WTC11 (cell line): ENCODE results near the gene ITSN1. TPM values are rescaled to one million over a fixed set of nuclear protein-coding genes. Genes with fewer than 3 reads are reported as not detected.
"Not testable (repeated sequence)": the region's sequence is repeated elsewhere in the genome, so short reads cannot be mapped to it uniquely, and the experiment has no call there.

Experiments
- ATAC-seq: fragments of 200-7000 bp; cut with Tn5 transposase; 2 replicates; pipeline ENCODE4 v1.10.0; 2021; ENCODE audit warnings: mild to moderate bottlenecking, moderate library complexity
- CTCF ChIA-PET: fragments of 300-600 bp; sonication (Branson Sonifier 250); formaldehyde crosslinking; loops from one replicate; lab custom pipeline; 2021; ENCODE audit warnings: antibody characterized with exemption; lab: Charles Lee
- POLR2A ChIA-PET: fragments of 350-600 bp; sonication (Branson Sonifier 250); formaldehyde crosslinking; loops from one replicate; lab custom pipeline; 2021; ENCODE audit warnings: antibody characterized with exemption; lab: Charles Lee
- DNase-seq: peaks from one replicate; pipeline ENCODE4 v3.0.0; 2021; ENCODE audit warnings: low spot score
- H3K27ac Mint-ChIP-seq: 2 replicates; pipeline ENCODE4 v1.8.0; 2021; ENCODE audit warnings: mixed read lengths
- H3K27me3 Mint-ChIP-seq: 2 replicates; pipeline ENCODE4 v1.8.0; 2021; ENCODE audit warnings: low read depth, mild to moderate bottlenecking, moderate library complexity, mixed read lengths
- H3K36me3 Mint-ChIP-seq: 2 replicates; pipeline ENCODE4 v1.8.0; 2021; ENCODE audit warnings: mixed read lengths
- H3K4me1 Mint-ChIP-seq: 2 replicates; pipeline ENCODE4 v1.8.0; 2022; ENCODE audit warnings: mixed read lengths
- H3K4me3 Mint-ChIP-seq: 2 replicates; pipeline ENCODE4 v1.8.0; 2021; ENCODE audit warnings: mild to moderate bottlenecking, moderate library complexity, mixed read lengths
- H3K9me3 Mint-ChIP-seq: 2 replicates; pipeline ENCODE4 v1.8.0; 2021; ENCODE audit warnings: mixed read lengths
- CDX4 ChIP-seq: fragments of 250-450 bp; sonication (Bioruptor Pico); IDR thresholded peaks from 2 replicates; pipeline ENCODE4 v1.9.0; 2021; ENCODE audit warnings: moderate library complexity, mild to moderate bottlenecking, inconsistent platforms, borderline replicate concordance
- CREB1 ChIP-seq: sonication (generic); formaldehyde crosslinking; IDR thresholded peaks from 2 replicates; pipeline ENCODE4 v1.8.0; 2023; ENCODE audit warnings: mild to moderate bottlenecking, missing genetic modification reagents
- CREM ChIP-seq: sonication (generic); formaldehyde crosslinking; IDR thresholded peaks from 2 replicates; pipeline ENCODE4 v1.8.1; 2022; ENCODE audit warnings: mild to moderate bottlenecking, missing genetic modification reagents, moderate library complexity
- EMX1 ChIP-seq: fragments of 250-450 bp; sonication (Bioruptor Pico); IDR thresholded peaks from 2 replicates; pipeline ENCODE4 v1.8.0; 2021; ENCODE audit warnings: mild to moderate bottlenecking
- FOXK1 ChIP-seq: sonication (generic); formaldehyde crosslinking; IDR thresholded peaks from 2 replicates; pipeline ENCODE4 v1.8.0; 2022; ENCODE audit warnings: mild to moderate bottlenecking, moderate library complexity, missing genetic modification reagents
- GABPB1 ChIP-seq: sonication (generic); formaldehyde crosslinking; IDR thresholded peaks from 2 replicates; pipeline ENCODE4 v1.8.1; 2023; ENCODE audit warnings: mild to moderate bottlenecking, missing genetic modification reagents
- NFE2L1 ChIP-seq: sonication (generic); formaldehyde crosslinking; IDR thresholded peaks from 2 replicates; pipeline ENCODE4 v1.8.1; 2023; ENCODE audit warnings: missing genetic modification reagents
- NR2C2 ChIP-seq: sonication (generic); formaldehyde crosslinking; IDR thresholded peaks from 2 replicates; pipeline ENCODE4 v1.8.0; 2022; ENCODE audit warnings: mild to moderate bottlenecking, missing genetic modification reagents
- NR3C1 ChIP-seq: sonication (generic); formaldehyde crosslinking; conservative IDR thresholded peaks from 2 replicates; pipeline ENCODE4 v1.8.1; 2023; ENCODE audit warnings: low read depth, mild to moderate bottlenecking, missing genetic modification reagents
- SOX15 ChIP-seq: fragments of 250-450 bp; sonication (Bioruptor Pico); IDR thresholded peaks from 2 replicates; pipeline ENCODE4 v1.9.0; 2021; ENCODE audit warnings: mild to moderate bottlenecking
- SP1 ChIP-seq: sonication (generic); formaldehyde crosslinking; conservative IDR thresholded peaks from 2 replicates; pipeline ENCODE4 v1.8.1; 2022; ENCODE audit warnings: missing genetic modification reagents
- ZNF121 ChIP-seq: sonication (generic); formaldehyde crosslinking; IDR thresholded peaks from 2 replicates; pipeline ENCODE4 v1.8.0; 2023; ENCODE audit warnings: missing genetic modification reagents
- ZNF512 ChIP-seq: sonication (generic); formaldehyde crosslinking; IDR thresholded peaks from 2 replicates; pipeline ENCODE4 v1.8.1; 2022; ENCODE audit warnings: missing genetic modification reagents, borderline replicate concordance
- total RNA-seq: library from RNA; stranded (reverse); gene quantifications from 3 replicates; pipeline ENCODE4 v1.2.3, GENCODE V29; 2021
- TF ChIP-seq, protein P1 (sequence below): sonication (generic); formaldehyde crosslinking; IDR thresholded peaks from 2 replicates; pipeline ENCODE4 v1.8.0; 2022; ENCODE audit warnings: mild to moderate bottlenecking, missing genetic modification reagents
- TF ChIP-seq, protein P2 (sequence below): sonication (generic); formaldehyde crosslinking; IDR thresholded peaks from 2 replicates; pipeline ENCODE4 v1.8.1; 2022; ENCODE audit warnings: mild to moderate bottlenecking, missing genetic modification reagents, moderate library complexity, borderline replicate concordance

Gene ITSN1
- total RNA-seq, 1 experiment from 2014 or later, result 69.6 TPM

GRCh38 chr21:33924766-33925100 is 282.4 kb downstream of the ITSN1 start:
- H3K4me1 Mint-ChIP-seq, result peaks cover 6% of the 10 kb centered on the region
- peak; percentile 30; the same call in 1 of the 2 replicates for ATAC-seq
- no peak for TF ChIP-seq CREM (CRISPR knock-in tag)
- TF ChIP-seq, protein P1, sequence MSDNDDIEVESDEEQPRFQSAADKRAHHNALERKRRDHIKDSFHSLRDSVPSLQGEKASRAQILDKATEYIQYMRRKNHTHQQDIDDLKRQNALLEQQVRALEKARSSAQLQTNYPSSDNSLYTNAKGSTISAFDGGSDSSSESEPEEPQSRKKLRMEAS (CRISPR knock-in tag), result no peak
- TF ChIP-seq SOX15 (CRISPR knock-in tag), result no peak
- TF ChIP-seq CDX4 (CRISPR knock-in tag), result no peak
- no peak for TF ChIP-seq ZNF512
- no peak for TF ChIP-seq FOXK1
- no peak for TF ChIP-seq SP1 (CRISPR knock-in tag)
- TF ChIP-seq NFE2L1, result no peak
- no peak for TF ChIP-seq NR3C1 (CRISPR knock-in tag)
- no peak overlapping the region for H3K4me3 Mint-ChIP-seq
- peaks cover 10% of the 10 kb centered on the region for H3K27me3 Mint-ChIP-seq
- ChIA-PET CTCF (interaction anchor here (0.7 to 3.7 kb wide), 36 partner anchors 9 to 445 kb away, joined by 3 to 76 read pairs (median 6); partner anchors contain the start of genes MRPS6 and SLC5A3), POLR2A (interaction anchor here (1.0 kb wide), 1 partner anchor 423 kb away, joined by 3 read pairs; no protein-coding TSS in a partner anchor)
- H3K36me3 Mint-ChIP-seq, result no peaks in the 10 kb centered on the region
- no peak overlapping the region for H3K27ac Mint-ChIP-seq
- H3K9me3 Mint-ChIP-seq, result no peaks in the 10 kb centered on the region
- no peak for DNase-seq

DNA sequence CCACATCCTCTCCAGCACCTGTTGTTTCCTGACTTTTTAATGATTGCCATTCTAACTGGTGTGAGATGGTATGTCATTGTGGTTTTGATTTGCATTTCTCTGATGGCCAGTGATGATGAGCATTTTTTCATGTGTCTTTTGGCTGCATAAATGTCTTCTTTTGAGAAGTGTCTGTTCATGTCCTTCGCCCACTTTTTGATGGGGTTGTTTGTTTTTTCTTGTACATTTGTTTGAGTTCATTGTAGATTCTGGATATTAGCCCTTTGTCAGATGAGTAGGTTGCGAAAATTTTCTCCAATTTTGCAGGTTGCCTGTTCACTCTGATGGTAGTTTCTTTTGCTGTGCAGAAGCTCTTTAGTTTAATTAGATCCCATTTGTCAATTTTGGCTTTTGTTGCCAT is 283.9 kb downstream of the ITSN1 start:
- H3K27ac Mint-ChIP-seq, POLR2A ChIA-PET, H3K9me3 Mint-ChIP-seq, H3K4me1 Mint-ChIP-seq, H3K36me3 Mint-ChIP-seq, CTCF ChIA-PET, DNase-seq, ATAC-seq, H3K4me3 Mint-ChIP-seq: not testable (repeated sequence)
- H3K27me3 Mint-ChIP-seq, result peaks cover 10% of the 10 kb centered on the region

- DNase-seq, H3K9me3 Mint-ChIP-seq, H3K27me3 Mint-ChIP-seq, H3K36me3 Mint-ChIP-seq: not testable (repeated sequence)
- CTCF ChIA-PET, result interaction anchor here (1.3 kb wide), 1 partner anchor 202 kb away, joined by 3 read pairs; no protein-coding TSS in a partner anchor
- H3K4me1 Mint-ChIP-seq, result peaks cover 28% of the 10 kb centered on the region
- ATAC-seq, result peak; percentile 76
- POLR2A ChIA-PET, result interaction anchor here (0.5 to 1.0 kb wide), 4 partner anchors 15 to 155 kb away, joined by 3 to 11 read pairs (median 4); no protein-coding TSS in a partner anchor
- peak overlapping the region; percentile 98 for H3K27ac Mint-ChIP-seq
- peak overlapping the region; percentile 89 for H3K4me3 Mint-ChIP-seq
Observed at GRCh38 chr21:33931052-33931798, 288.9 kb downstream of the ITSN1 start.

- ATAC-seq (no peak), DNase-seq (no peak)
- peak overlapping the region; percentile 89 for H3K4me3 Mint-ChIP-seq
- no peaks in the 10 kb centered on the region for H3K9me3 Mint-ChIP-seq
- CTCF ChIA-PET, result interaction anchor here (0.5 to 1.3 kb wide), 2 partner anchors 148 to 201 kb away, joined by 3 read pairs; no protein-coding TSS in a partner anchor
- peaks cover 31% of the 10 kb centered on the region for H3K4me1 Mint-ChIP-seq
- H3K27me3 Mint-ChIP-seq, result no peaks in the 10 kb centered on the region
- peaks cover 5% of the 10 kb centered on the region for H3K36me3 Mint-ChIP-seq
- H3K27ac Mint-ChIP-seq, result peak overlapping the region; percentile 98
- POLR2A ChIA-PET, result interaction anchor here (0.5 to 1.0 kb wide), 4 partner anchors 14 to 141 kb away, joined by 3 to 11 read pairs (median 3); no protein-coding TSS in a partner anchor
- TF ChIP-seq GABPB1 (CRISPR knock-in tag) (no peak), ZNF121 (peak; percentile 82)
- TF ChIP-seq, all 79 proteins: peak for 1
Observed at GRCh38 chr21:33931799-33932390, 289.6 kb downstream of the ITSN1 start.

- H3K4me3 Mint-ChIP-seq, result peak overlapping the region; percentile 89
- DNase-seq (no peak), ATAC-seq (no peak)
- no peaks in the 10 kb centered on the region for H3K9me3 Mint-ChIP-seq
- TF ChIP-seq, protein P2, sequence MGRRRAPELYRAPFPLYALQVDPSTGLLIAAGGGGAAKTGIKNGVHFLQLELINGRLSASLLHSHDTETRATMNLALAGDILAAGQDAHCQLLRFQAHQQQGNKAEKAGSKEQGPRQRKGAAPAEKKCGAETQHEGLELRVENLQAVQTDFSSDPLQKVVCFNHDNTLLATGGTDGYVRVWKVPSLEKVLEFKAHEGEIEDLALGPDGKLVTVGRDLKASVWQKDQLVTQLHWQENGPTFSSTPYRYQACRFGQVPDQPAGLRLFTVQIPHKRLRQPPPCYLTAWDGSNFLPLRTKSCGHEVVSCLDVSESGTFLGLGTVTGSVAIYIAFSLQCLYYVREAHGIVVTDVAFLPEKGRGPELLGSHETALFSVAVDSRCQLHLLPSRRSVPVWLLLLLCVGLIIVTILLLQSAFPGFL (CRISPR knock-in tag), result no peak
- TF ChIP-seq CREB1 (CRISPR knock-in tag) (no peak), EMX1 (CRISPR knock-in tag) (no peak), NR2C2 (CRISPR knock-in tag) (no peak)
- peaks cover 5% of the 10 kb centered on the region for H3K36me3 Mint-ChIP-seq
- CTCF ChIA-PET, result interaction anchor here (0.5 to 2.1 kb wide), 2 partner anchors 9 to 149 kb away, joined by 3 to 8 read pairs; no protein-coding TSS in a partner anchor
- peaks cover 31% of the 10 kb centered on the region for H3K4me1 Mint-ChIP-seq
- POLR2A ChIA-PET, result no interaction called here
- no peaks in the 10 kb centered on the region for H3K27me3 Mint-ChIP-seq
- no peak overlapping the region for H3K27ac Mint-ChIP-seq
Observed at GRCh38 chr21:33932731-33933130, 290.4 kb downstream of the ITSN1 start.
